Measurements from ENCODE around the gene SENP5.

Gene SENP5

DNA sequence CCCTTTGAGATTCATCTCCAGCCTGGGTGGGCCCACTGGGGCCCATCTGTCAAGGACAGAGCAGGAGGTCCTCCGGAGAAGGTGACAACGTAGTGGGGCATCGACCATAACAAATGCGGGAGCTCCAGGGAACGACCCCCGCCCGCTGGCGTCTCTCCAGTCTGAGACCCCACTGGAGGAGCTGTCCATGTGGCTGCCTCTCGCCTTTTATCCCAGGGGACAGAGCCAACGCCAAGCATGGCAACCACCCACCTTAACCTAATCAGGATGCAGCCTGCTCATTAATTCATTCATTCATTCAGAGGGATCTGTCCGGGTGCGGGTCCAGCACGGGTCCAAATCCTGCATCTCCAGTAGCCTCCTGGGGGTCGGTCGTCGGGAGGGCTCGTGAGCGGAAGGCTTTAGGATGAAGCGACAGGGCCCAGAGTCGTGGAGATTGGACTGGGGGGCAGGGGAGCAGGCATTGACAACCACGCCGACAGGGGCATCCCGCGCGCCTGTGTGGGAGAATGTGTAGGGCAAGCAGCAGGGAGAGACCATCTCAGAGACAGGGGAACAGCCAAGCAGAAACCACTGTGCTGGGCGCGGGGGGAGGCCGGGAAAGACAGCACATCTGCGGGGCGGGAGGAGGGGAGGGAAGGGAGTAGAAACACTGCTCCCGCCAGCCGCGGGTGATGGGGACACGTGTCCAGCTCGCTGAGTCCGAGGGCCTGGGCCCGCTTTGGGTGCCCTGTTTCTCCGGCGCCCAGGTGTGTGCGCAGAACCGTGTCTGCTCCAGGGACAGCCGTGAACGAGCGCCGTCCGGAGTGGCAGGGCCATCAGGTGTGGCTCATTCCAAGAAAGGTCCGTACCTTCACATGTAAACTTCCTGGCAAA lies 99.0 kb downstream of the SENP5 start:
- TF ChIP-seq, protein P1, sequence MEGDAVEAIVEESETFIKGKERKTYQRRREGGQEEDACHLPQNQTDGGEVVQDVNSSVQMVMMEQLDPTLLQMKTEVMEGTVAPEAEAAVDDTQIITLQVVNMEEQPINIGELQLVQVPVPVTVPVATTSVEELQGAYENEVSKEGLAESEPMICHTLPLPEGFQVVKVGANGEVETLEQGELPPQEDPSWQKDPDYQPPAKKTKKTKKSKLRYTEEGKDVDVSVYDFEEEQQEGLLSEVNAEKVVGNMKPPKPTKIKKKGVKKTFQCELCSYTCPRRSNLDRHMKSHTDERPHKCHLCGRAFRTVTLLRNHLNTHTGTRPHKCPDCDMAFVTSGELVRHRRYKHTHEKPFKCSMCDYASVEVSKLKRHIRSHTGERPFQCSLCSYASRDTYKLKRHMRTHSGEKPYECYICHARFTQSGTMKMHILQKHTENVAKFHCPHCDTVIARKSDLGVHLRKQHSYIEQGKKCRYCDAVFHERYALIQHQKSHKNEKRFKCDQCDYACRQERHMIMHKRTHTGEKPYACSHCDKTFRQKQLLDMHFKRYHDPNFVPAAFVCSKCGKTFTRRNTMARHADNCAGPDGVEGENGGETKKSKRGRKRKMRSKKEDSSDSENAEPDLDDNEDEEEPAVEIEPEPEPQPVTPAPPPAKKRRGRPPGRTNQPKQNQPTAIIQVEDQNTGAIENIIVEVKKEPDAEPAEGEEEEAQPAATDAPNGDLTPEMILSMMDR (IDR thresholded peaks at IDR 0.05; ENCODE audit: insufficient read depth, low read depth, low read length, missing control alignments) = no peak
- no peak for DNase-seq (ENCODE audit: low read depth)
- H3K4me3 ChIP-seq (ENCODE audit: low read depth, low read length) = no peak overlapping the region

DNA sequence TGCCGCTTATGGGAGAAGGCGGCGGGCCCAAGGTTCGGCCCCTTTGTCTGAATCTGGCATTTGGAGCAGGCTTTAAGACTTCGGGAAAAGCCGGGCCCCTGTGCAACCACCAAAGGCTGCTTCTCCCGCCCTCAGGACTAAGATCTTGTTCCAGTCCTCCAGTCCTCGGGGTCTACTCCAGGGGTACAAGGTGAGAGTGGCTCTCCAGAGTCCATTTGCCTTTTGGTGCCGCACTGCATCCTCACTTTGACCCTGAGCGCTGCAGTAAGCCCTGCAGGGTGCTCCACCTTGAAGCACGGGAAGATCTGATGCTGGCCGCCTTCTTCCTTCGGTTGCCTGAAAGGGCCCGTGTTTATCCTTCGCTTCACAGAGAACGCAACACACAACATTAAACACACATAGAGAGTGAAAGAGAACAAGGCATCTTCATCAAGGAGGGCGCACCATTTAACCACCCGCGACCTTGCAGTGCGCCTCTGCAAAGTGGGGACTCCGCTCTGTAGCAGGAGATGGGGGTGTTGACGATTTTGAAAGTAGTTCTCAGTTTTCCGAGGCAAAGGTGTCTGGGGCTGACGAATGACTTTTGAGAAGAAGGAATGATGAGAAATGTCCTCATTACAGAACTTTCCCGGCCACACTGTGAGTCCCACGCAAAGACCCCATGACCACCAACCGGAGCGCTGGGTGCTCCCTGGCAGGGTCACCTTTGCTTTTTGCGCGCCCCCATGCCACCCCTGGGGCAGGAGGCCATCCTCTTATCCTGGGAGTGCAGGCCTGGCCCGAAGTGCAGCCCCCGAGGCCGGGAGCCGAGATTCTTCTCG lies 99.9 kb downstream of the SENP5 start:
- TF ChIP-seq, protein P1 (IDR thresholded peaks at IDR 0.05; ENCODE audit: insufficient read depth, low read depth, low read length, missing control alignments) = no peak
- no peak for DNase-seq (ENCODE audit: low read depth)
- H3K4me3 ChIP-seq (ENCODE audit: low read depth, low read length) = peak overlapping the region; percentile 81

DNA sequence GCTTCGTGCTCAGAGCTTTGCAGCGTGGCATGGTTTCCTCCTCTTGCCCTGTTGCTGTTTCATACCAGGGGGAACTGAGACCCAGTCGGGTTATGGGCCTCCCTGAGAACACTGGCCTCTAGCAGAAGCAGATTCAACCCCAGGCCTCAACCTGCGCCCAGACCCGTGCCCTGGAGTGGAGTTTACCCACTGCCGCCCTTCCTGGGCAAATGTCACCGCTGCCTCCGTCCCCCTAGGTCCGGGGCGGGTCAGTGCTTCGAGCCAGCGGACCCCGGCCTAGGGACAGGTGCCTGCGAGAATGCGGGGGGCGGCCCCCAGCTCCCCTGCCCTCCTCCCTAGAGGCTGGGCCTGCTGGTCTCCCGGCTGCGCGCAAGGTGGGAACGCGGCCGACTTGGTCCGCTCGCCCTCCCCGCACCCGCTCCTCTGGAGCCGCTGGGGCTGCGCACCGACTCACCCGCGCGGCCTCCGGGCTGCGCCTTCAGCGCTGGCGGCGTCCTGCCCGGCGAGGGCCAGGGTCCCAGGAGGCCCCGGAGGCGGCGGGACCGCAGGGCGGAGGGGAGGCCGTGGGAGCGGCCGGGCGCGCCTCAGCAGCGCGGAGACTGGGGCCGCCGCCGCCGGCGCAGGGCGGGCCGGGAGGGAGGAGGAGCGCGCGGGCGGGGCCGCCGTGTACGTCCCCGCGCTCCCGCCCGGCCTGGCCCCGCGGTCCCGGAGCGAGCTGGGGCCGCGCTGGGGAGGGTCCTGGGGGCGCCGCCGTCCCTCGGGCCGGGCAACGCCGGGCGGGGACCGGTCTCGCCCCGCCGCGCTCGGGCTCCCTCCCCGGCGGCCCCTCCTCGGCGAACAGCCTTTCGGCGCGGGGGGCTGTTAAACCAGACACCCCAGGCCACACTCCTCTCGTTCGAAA lies 100.8 kb downstream of the SENP5 start, which contains the start of gene PIGZ:
Gene PIGZ (minus strand): TSS at position 601 of the 901 bp plus-strand sequence. CDS start 16,802 bp downstream, outside the sequence.
- peak; percentile 71 for DNase-seq (ENCODE audit: low read depth)
- H3K4me3 ChIP-seq (ENCODE audit: low read depth, low read length) = peak within 1 kb of the TSS; percentile 81
- TF ChIP-seq, protein P1 (IDR thresholded peaks at IDR 0.05; ENCODE audit: insufficient read depth, low read depth, low read length, missing control alignments) = no peak

DNA sequence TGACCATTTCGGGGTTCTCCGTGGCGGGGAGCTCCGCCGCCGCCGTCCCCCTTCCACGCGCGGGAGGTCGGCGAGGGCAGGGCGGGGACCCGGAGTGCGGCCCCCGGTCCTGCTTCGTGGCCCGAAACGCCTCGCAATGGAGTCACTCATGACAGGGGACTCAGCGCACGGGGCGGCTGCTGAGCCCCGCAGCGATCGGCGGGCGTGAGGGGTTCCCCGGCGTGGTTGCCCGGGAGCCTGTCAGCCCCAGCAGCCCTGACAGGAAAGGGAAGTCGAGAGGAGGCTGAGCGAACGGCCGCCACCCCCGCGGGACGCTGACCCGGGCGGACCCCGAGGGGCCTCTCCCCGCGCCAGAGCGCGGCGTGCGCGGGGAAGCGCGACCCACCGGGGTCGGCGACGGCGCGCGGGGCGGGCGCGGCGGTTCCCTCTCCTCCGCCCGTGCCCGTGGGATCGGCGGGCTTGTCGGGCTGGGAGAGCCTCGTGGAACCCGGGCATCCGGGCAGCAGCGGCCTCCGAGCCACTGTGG lies 101.5 kb downstream of the SENP5 start:
- TF ChIP-seq, protein P1 (IDR thresholded peaks at IDR 0.05; ENCODE audit: insufficient read depth, low read depth, low read length, missing control alignments) = no peak
- peak; percentile 79 for DNase-seq (ENCODE audit: low read depth)
- peak overlapping the region; percentile 81 for H3K4me3 ChIP-seq (ENCODE audit: low read depth, low read length)

DNA sequence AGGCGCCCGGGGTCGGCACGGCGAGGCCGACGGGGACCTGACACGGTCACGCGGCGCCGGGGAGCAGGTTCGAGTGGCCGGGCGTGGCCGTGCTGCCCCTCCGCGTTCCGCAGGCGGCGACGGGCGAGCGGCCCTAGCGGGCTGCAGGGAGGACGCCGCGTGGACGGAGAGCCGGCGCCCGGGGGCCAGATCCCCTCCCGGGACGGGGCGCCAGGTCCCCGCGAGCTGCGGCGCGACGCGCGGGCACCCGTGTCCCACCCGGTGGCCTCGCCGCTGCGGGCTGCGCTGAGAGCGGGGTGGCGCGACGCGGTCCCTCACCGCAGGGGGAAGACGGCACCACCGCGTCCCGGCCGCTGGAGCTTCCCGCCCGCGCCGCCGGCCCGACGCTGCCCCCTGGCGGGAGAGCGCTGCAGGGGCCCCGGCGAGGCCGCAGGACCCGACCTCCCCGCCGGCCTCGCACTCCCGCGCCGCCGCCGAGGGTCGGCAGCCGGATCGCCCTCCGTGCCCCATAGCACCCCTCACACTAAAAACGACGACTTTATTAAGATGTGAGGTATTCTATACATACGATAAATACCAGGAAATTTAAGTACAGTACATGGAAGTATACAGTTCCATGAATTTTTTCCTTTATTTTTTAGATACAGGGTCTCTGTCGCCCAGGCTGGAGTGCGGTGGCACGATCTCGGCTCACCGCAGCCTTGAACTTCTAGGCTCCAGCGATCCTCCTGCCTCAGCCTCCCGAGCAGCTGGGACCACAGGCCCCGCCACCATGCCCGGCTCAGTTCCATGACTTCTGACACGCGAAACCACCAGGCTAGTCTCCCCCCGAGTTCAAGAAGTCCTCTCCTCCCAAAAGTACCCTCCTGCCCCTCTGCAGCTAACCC lies 102.2 kb downstream of the SENP5 start:
- peak; percentile 80 for DNase-seq (ENCODE audit: low read depth)
- peak overlapping the region; percentile 81 for H3K4me3 ChIP-seq (ENCODE audit: low read depth, low read length)
- TF ChIP-seq, protein P1 (IDR thresholded peaks at IDR 0.05; ENCODE audit: insufficient read depth, low read depth, low read length, missing control alignments) = peak; percentile 82

All from GM12865 (cell line).